ENCODE data around the gene C11orf68.

GRCh38 chr11:65872586-65873317 is 46.1 kb downstream of the C11orf68 start, which contains the start of gene EFEMP2:
- TF ChIP-seq EZH2 (IDR thresholded peaks at IDR 0.05; ENCODE audit: borderline replicate concordance, insufficient read depth, low read depth, low read length, poor library complexity, severe bottlenecking), result no peak
- no peak for TF ChIP-seq CTCF (IDR thresholded peaks at IDR 0.05)
